Type B pancreatic cell (in vitro differentiated cells): Measurements from ENCODE around the gene SMARCC1. TPM values are rescaled to one million over a fixed set of nuclear protein-coding genes. Genes with fewer than 3 reads are reported as not detected.

Source experiments
- DNase-seq: peaks from one replicate; pipeline ENCODE4 v3.0.0; 2021; ENCODE audit warnings: mixed read lengths; ENCODE audit not compliant: unreplicated experiment; ENCODE audit errors: extremely low spot score
- H3K27ac Mint-ChIP-seq: 2 replicates; pipeline ENCODE4 v1.8.0; 2021; ENCODE audit warnings: mild to moderate bottlenecking, mixed read lengths
- H3K27me3 Mint-ChIP-seq: 2 replicates; pipeline ENCODE4 v1.8.0; 2021; ENCODE audit warnings: mixed read lengths
- H3K36me3 Mint-ChIP-seq: 2 replicates; pipeline ENCODE4 v1.8.0; 2021; ENCODE audit warnings: mixed read lengths
- H3K4me1 Mint-ChIP-seq: one replicate; pipeline ENCODE4 v1.8.0; 2021; ENCODE audit warnings: mixed read lengths; ENCODE audit not compliant: unreplicated experiment
- H3K4me3 Mint-ChIP-seq: 2 replicates; pipeline ENCODE4 v1.8.0; 2021; ENCODE audit warnings: mild to moderate bottlenecking, mixed read lengths
- H3K9me3 Mint-ChIP-seq: 2 replicates; pipeline ENCODE4 v1.8.0; 2021; ENCODE audit warnings: mixed read lengths
- total RNA-seq: library from RNA; stranded (reverse); gene quantifications from 2 replicates; pipeline ENCODE4 v1.2.1, GENCODE V29; 2021; ENCODE audit warnings: low replicate concordance
- TF ChIP-seq, protein P1 (sequence below): fragments of 200-600 bp; sonication (generic); conservative IDR thresholded peaks from 2 replicates; pipeline ENCODE4 v1.5.0; 2021; ENCODE audit warnings: antibody characterized with exemption, mild to moderate bottlenecking

The SMARCC1 gene
- total RNA-seq, 1 donor from 2014 or later: 200 TPM

GRCh38 chr3:47571391-47572175 lies 210.1 kb downstream of the SMARCC1 start:
- H3K4me3 Mint-ChIP-seq: peak overlapping the region; percentile 25
- TF ChIP-seq, protein P1, sequence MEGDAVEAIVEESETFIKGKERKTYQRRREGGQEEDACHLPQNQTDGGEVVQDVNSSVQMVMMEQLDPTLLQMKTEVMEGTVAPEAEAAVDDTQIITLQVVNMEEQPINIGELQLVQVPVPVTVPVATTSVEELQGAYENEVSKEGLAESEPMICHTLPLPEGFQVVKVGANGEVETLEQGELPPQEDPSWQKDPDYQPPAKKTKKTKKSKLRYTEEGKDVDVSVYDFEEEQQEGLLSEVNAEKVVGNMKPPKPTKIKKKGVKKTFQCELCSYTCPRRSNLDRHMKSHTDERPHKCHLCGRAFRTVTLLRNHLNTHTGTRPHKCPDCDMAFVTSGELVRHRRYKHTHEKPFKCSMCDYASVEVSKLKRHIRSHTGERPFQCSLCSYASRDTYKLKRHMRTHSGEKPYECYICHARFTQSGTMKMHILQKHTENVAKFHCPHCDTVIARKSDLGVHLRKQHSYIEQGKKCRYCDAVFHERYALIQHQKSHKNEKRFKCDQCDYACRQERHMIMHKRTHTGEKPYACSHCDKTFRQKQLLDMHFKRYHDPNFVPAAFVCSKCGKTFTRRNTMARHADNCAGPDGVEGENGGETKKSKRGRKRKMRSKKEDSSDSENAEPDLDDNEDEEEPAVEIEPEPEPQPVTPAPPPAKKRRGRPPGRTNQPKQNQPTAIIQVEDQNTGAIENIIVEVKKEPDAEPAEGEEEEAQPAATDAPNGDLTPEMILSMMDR: no peak
- peaks cover 47% of the 10 kb centered on the region for H3K27me3 Mint-ChIP-seq
- H3K36me3 Mint-ChIP-seq: no peaks in the 10 kb centered on the region
- H3K4me1 Mint-ChIP-seq: peaks cover 24% of the 10 kb centered on the region
- no peak for DNase-seq
- H3K9me3 Mint-ChIP-seq: no peaks in the 10 kb centered on the region
- peak overlapping the region; percentile 73 for H3K27ac Mint-ChIP-seq

- Mint-ChIP-seq H3K36me3 (no peaks in the 10 kb centered on the region), H3K9me3 (no peaks in the 10 kb centered on the region), H3K27me3 (peaks cover 35% of the 10 kb centered on the region)
These were observed 212.8 kb downstream of the SMARCC1 start for GRCh38 chr3:47568901-47569300.

GRCh38 chr3:47567149-47567548 lies 214.5 kb downstream of the SMARCC1 start:
- Mint-ChIP-seq H3K9me3 (no peaks in the 10 kb centered on the region), H3K4me1 (peaks cover 10% of the 10 kb centered on the region), H3K27ac (no peak overlapping the region), H3K27me3 (peaks cover 21% of the 10 kb centered on the region), H3K4me3 (no peak overlapping the region), H3K36me3 (no peaks in the 10 kb centered on the region)
- no peak for DNase-seq
- TF ChIP-seq, protein P1: no peak

More at GRCh38 chr3:47568901-47569300, 212.8 kb downstream of the SMARCC1 start:
- no peak for DNase-seq
- Mint-ChIP-seq H3K4me1 (peaks cover 22% of the 10 kb centered on the region), H3K27ac (no peak overlapping the region), H3K4me3 (no peak overlapping the region)
- TF ChIP-seq, protein P1: no peak

GRCh38 chr3:47566667-47567066 lies 215.0 kb downstream of the SMARCC1 start:
- Mint-ChIP-seq H3K27me3 (peaks cover 16% of the 10 kb centered on the region), H3K36me3 (no peaks in the 10 kb centered on the region), H3K9me3 (no peaks in the 10 kb centered on the region), H3K27ac (no peak overlapping the region), H3K4me3 (no peak overlapping the region), H3K4me1 (peaks cover 5% of the 10 kb centered on the region)
- TF ChIP-seq, protein P1: no peak
- DNase-seq: no peak

DNA sequence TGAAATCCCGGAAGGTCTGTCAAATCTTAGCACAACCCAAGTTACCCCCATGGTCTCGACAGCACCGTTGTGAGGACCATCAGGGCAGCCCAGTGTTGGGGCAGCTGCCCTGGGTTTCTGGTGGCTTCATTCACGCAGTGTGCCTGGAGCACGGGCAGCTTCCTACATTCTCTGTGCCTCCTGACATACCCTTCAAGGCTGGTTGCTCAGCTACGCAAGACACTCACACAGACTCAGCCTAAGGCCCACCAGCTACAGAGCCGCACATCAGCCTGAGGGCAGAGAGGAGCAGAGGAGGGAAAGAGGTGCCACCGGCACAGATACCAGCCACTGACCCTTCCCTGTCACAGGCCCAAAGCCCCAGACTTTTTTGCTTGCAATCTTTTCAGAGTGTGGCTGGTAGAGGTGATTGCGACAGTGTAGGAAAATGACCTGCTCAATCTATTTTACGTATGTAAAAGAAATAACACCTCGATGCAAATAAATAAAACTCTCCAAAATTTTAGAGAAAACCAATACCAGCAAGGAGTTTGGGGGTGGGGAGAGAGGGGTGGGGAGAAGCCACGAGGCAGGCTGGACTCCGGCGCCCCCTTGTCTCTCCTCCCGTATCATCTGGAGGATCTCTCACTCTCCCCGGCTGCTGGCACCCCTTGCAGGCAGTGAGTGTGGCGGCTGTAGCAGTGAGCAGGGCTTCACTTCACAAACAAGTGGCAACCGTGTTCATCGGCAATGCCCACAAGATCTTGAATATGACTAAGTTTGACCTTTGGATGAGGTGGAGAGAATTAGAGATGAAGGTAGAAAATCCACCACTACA lies 215.8 kb downstream of the SMARCC1 start:
- H3K36me3 Mint-ChIP-seq: no peaks in the 10 kb centered on the region
- H3K27ac Mint-ChIP-seq: no peak overlapping the region
- no peak overlapping the region for H3K4me3 Mint-ChIP-seq
- no peaks in the 10 kb centered on the region for H3K9me3 Mint-ChIP-seq
- H3K27me3 Mint-ChIP-seq: peaks cover 11% of the 10 kb centered on the region
- no peaks in the 10 kb centered on the region for H3K4me1 Mint-ChIP-seq
- TF ChIP-seq, protein P1: no peak
- no peak for DNase-seq
